ENCODE measurements around the gene SUCO.
"Not testable (repeated sequence)": the region's sequence is repeated elsewhere in the genome, so short reads cannot be mapped to it uniquely, and the experiment has no call there.

The SUCO gene

GRCh38 chr1:172609528-172609927 lies 76.6 kb downstream of the SUCO start:
- no peak for TF ChIP-seq CTCF (IDR thresholded peaks at IDR 0.05; ENCODE audit: low read depth, low read length, missing control alignments)
- no peak for DNase-seq (ENCODE audit: extremely low read depth, low read depth)
- no peak overlapping the region for H3K4me3 ChIP-seq (replicated peaks; ENCODE audit: low read depth, low read length)

GRCh38 chr1:172612478-172612877 lies 79.5 kb downstream of the SUCO start:
- H3K4me3 ChIP-seq (replicated peaks; ENCODE audit: low read depth, low read length) = no peak overlapping the region
- DNase-seq (ENCODE audit: extremely low read depth, low read depth) = no peak
- no peak for TF ChIP-seq CTCF (IDR thresholded peaks at IDR 0.05; ENCODE audit: low read depth, low read length, missing control alignments)

- no peak for DNase-seq (ENCODE audit: extremely low read depth, low read depth)
- no peak overlapping the region for H3K4me3 ChIP-seq (replicated peaks; ENCODE audit: low read depth, low read length)
- TF ChIP-seq CTCF (IDR thresholded peaks at IDR 0.05; ENCODE audit: low read depth, low read length, missing control alignments) = no peak
These were observed 80.3 kb downstream of the SUCO start for GRCh38 chr1:172613294-172613693.

- H3K4me3 ChIP-seq (replicated peaks; ENCODE audit: low read depth, low read length) = no peak overlapping the region
- DNase-seq (ENCODE audit: extremely low read depth, low read depth) = no peak
- no peak for TF ChIP-seq CTCF (IDR thresholded peaks at IDR 0.05; ENCODE audit: low read depth, low read length, missing control alignments)
These were observed 83.2 kb downstream of the SUCO start for GRCh38 chr1:172616195-172616594.

GRCh38 chr1:172616636-172617035 lies 83.7 kb downstream of the SUCO start:
- no peak for TF ChIP-seq CTCF (IDR thresholded peaks at IDR 0.05; ENCODE audit: low read depth, low read length, missing control alignments)
- DNase-seq (ENCODE audit: extremely low read depth, low read depth) = no peak
- no peak overlapping the region for H3K4me3 ChIP-seq (replicated peaks; ENCODE audit: low read depth, low read length)

GRCh38 chr1:172620603-172621002 lies 87.7 kb downstream of the SUCO start:
- not testable (repeated sequence) for DNase-seq (ENCODE audit: extremely low read depth, low read depth); H3K4me3 ChIP-seq (replicated peaks; ENCODE audit: low read depth, low read length)

- DNase-seq (ENCODE audit: extremely low read depth, low read depth) = no peak
- no peak for TF ChIP-seq CTCF (IDR thresholded peaks at IDR 0.05; ENCODE audit: low read depth, low read length, missing control alignments)
These were observed 89.6 kb downstream of the SUCO start for GRCh38 chr1:172622541-172622940.

More at GRCh38 chr1:172622541-172622940, 89.6 kb downstream of the SUCO start:
- no peak overlapping the region for H3K4me3 ChIP-seq (replicated peaks; ENCODE audit: low read depth, low read length)
